ENCODE results near the gene KDM7A. TPM values are rescaled to one million over a fixed set of nuclear protein-coding genes. Genes with fewer than 3 reads are reported as not detected.
"Not testable (repeated sequence)": the region's sequence is repeated elsewhere in the genome, so short reads cannot be mapped to it uniquely, and the experiment has no call there.

Gene KDM7A
- total RNA-seq, 6 experiments from 2014 or later: 0.97 to 2.2 (median 1.2) TPM

- Mint-ChIP-seq H3K4me3 (peak overlapping the region; percentile 87), H3K27ac (peak overlapping the region; percentile 85), H3K4me1 (ENCODE audit: low read depth) (peaks cover 11% of the 10 kb centered on the region), H3K9me3 (no peaks in the 10 kb centered on the region; the same call in 1 of the 2 replicates), H3K27me3 (ENCODE audit: insufficient read depth) (peaks cover 11% of the 10 kb centered on the region), H3K36me3 (ENCODE audit: low read depth) (no peaks in the 10 kb centered on the region)
- TF ChIP-seq, protein P1, sequence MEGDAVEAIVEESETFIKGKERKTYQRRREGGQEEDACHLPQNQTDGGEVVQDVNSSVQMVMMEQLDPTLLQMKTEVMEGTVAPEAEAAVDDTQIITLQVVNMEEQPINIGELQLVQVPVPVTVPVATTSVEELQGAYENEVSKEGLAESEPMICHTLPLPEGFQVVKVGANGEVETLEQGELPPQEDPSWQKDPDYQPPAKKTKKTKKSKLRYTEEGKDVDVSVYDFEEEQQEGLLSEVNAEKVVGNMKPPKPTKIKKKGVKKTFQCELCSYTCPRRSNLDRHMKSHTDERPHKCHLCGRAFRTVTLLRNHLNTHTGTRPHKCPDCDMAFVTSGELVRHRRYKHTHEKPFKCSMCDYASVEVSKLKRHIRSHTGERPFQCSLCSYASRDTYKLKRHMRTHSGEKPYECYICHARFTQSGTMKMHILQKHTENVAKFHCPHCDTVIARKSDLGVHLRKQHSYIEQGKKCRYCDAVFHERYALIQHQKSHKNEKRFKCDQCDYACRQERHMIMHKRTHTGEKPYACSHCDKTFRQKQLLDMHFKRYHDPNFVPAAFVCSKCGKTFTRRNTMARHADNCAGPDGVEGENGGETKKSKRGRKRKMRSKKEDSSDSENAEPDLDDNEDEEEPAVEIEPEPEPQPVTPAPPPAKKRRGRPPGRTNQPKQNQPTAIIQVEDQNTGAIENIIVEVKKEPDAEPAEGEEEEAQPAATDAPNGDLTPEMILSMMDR (IDR thresholded peaks at IDR 0.05): peak; percentile 83
- peak; percentile 93 for DNase-seq
Measured at GRCh38 chr7:140175221-140176121, 1.3 kb downstream of the KDM7A start.

- DNase-seq: no peak
- no peak overlapping the region for H3K27ac Mint-ChIP-seq
- H3K27me3 Mint-ChIP-seq (ENCODE audit: insufficient read depth): peaks cover 8% of the 10 kb centered on the region
- peaks cover 11% of the 10 kb centered on the region for H3K4me1 Mint-ChIP-seq (ENCODE audit: low read depth)
- H3K36me3 Mint-ChIP-seq (ENCODE audit: low read depth): no peaks in the 10 kb centered on the region
- H3K9me3 Mint-ChIP-seq: no peaks in the 10 kb centered on the region; the same call in 1 of the 2 replicates
- H3K4me3 Mint-ChIP-seq: no peak overlapping the region
- TF ChIP-seq, protein P1 (IDR thresholded peaks at IDR 0.05): no peak
Measured at GRCh38 chr7:140174217-140174616, 2.6 kb downstream of the KDM7A start.

GRCh38 chr7:140170375-140170774 is 6.4 kb downstream of the KDM7A start:
- TF ChIP-seq, protein P1 (IDR thresholded peaks at IDR 0.05): no peak
- H3K36me3 Mint-ChIP-seq (ENCODE audit: low read depth): no peaks in the 10 kb centered on the region
- no peaks in the 10 kb centered on the region for H3K9me3 Mint-ChIP-seq
- H3K27me3 Mint-ChIP-seq (ENCODE audit: insufficient read depth): no peaks in the 10 kb centered on the region; the same call in 1 of the 2 replicates
- H3K4me3 Mint-ChIP-seq: no peak overlapping the region
- no peak for DNase-seq
- peaks cover 7% of the 10 kb centered on the region for H3K4me1 Mint-ChIP-seq (ENCODE audit: low read depth)
- no peak overlapping the region for H3K27ac Mint-ChIP-seq

DNA sequence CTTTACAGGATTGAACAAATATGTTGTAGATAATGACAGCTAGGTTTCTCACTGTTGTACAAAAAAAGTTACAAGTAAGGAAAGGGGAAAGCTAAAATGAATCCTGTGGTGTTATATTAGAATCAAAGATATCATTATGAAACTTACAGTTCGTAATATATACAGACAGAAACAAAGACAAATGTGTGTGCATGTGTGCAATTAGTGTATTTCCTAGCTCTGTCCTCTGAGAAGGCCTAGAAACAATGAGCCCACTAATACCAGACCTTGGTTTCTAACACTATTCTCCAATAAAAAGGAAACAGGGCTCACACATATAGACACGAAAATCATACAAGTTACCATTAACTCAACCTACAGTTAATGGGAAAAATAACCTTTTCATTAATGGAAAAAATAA is 8.0 kb downstream of the KDM7A start:
- Mint-ChIP-seq H3K27ac (no peak overlapping the region), H3K9me3 (no peaks in the 10 kb centered on the region), H3K4me3 (no peak overlapping the region), H3K27me3 (ENCODE audit: insufficient read depth) (no peaks in the 10 kb centered on the region; the same call in 1 of the 2 replicates), H3K4me1 (ENCODE audit: low read depth) (peaks cover 14% of the 10 kb centered on the region), H3K36me3 (ENCODE audit: low read depth) (no peaks in the 10 kb centered on the region)
- TF ChIP-seq, protein P1 (IDR thresholded peaks at IDR 0.05): no peak
- DNase-seq: no peak

DNA sequence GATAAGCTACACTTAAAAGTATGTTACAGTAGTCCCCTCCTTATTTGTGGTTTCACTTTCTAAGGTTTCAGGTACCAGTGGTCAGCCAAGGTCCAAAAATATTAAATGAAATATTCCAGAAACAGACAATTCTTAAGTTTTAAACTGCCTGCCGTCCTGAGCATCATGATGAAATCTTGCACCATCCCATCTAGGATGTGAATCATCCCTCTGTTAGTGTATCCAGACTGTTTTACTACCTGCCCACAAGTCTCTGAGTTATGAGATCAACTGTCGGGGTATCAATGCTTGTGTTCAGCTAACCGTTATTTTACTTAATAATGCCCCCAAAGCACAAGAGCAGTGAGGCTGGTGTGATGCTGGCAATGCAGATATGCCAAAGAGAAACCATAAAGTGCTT is 11.4 kb downstream of the KDM7A start:
- peak; percentile 52 for DNase-seq
- TF ChIP-seq, protein P1 (IDR thresholded peaks at IDR 0.05): no peak
- Mint-ChIP-seq H3K4me1 (ENCODE audit: low read depth) (peaks cover 20% of the 10 kb centered on the region), H3K27me3 (ENCODE audit: insufficient read depth) (no peaks in the 10 kb centered on the region), H3K4me3 (peak overlapping the region; percentile 64), H3K9me3 (no peaks in the 10 kb centered on the region), H3K36me3 (ENCODE audit: low read depth) (no peaks in the 10 kb centered on the region), H3K27ac (peak overlapping the region; percentile 85)

DNA sequence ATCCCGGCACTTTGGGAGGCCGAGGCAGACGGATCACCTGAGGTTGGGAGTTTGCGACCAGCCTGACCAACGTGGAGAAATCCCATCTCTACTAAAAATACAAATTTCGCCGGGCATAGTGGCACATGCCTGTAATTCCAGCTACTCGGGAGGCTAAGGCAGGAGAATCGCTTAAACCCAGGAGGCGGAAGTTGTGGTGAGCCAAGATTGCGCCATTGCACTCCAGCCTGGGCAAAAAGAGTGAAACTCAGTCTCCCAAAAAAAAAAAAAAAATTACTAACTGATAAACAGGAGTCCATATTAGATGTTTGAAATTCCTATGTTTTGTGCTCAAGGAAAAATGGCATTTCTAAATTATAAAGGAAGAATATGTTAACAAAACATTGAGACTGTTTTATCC is 14.7 kb downstream of the KDM7A start:
- H3K4me3 Mint-ChIP-seq; DNase-seq; H3K36me3 Mint-ChIP-seq (ENCODE audit: low read depth); H3K27ac Mint-ChIP-seq; H3K27me3 Mint-ChIP-seq (ENCODE audit: insufficient read depth); H3K9me3 Mint-ChIP-seq: not testable (repeated sequence)
- H3K4me1 Mint-ChIP-seq (ENCODE audit: low read depth): peaks cover 39% of the 10 kb centered on the region
